HG03196 (cell line): ENCODE measurements around the gene SPRR4.
"Not testable (repeated sequence)": the region's sequence is repeated elsewhere in the genome, so short reads cannot be mapped to it uniquely, and the experiment has no call there.

Source experiments
- ATAC-seq: cut with Tn5 transposase; IDR thresholded peaks from one replicate; pipeline ENCODE4 v1.9.1; 2021; ENCODE audit not compliant: unreplicated experiment

The SPRR4 gene

DNA sequence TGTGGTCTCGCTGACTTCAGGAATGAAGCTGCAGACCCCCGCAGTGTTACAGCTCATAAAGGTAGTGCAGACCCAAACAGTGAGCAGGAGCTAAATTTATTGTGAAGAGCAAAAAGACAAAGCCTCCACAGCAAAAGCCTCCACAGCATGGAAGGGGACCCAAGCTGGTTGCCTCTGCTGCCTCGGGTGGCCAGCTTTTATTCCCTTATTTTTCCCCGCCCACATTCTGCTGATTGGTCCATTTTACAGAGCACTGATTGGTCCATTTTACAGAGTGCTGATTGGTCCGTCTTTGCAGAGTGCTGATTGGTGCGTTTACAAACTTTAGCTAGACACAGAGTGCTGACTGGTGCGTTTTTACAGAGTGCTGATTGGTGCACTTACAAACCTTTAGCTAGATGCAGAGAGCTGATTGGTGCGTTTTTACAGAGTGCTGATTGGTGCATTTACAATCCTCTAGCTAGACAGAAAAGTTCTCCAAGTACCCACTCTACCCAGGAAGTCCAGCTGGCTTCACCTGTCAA lies 40.8 kb downstream of the SPRR4 start:
- not testable (repeated sequence) for ATAC-seq

DNA sequence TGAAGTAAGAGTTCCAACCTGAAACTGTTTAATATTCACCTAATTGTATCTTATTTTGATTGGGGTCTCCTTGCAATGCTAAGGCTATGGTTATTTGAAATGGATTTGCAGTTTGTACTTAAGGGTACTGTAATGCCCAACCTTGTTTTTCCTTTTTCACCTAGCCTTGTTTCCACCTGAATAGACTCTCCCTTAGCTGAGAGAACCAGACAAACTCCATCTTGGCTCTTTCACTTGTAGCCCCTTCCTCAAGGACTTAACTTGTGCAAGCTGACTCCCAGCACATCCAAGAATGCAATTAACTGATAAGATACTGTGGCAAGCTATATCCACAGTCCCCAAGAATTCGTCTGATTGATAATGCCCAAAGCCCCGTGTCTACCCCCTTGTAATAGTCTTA lies 51.4 kb downstream of the SPRR4 start:
- ATAC-seq, result not testable (repeated sequence)
